CD14-positive monocyte (primary cell): Measurements from ENCODE around the gene RERE. TPM values are rescaled to one million over a fixed set of nuclear protein-coding genes. Genes with fewer than 3 reads are reported as not detected.

Experiments
- DNase-seq, 3 donors: peaks; one replicate each; pipeline ENCODE4 v3.0.0-alpha.2; 2011 to 2022
- H2AFZ ChIP-seq: 2 replicates; pipeline ENCODE4 v1.6.0; 2012; ENCODE audit warnings: mild to moderate bottlenecking, low read depth, low read length, inconsistent platforms; ENCODE audit not compliant: insufficient read depth, poor library complexity, severe bottlenecking
- H3K27ac ChIP-seq, 2 donors: 1 replicate in 1 of 2; 2 replicates in 1 of 2; pipeline ENCODE4 v1.5.1; 2012 to 2013; ENCODE audit warnings: low read length in 2 of 2, control low read depth in 1 of 2, inconsistent platforms in 1 of 2, low read depth in 1 of 2, mild to moderate bottlenecking in 1 of 2
- H3K27me3 ChIP-seq, 2 donors: one replicate each; pipeline versions ENCODE4 v1.6.0 to v1.6.1; 2011 to 2013; ENCODE audit warnings: low read length in 2 of 2; ENCODE audit not compliant: control insufficient read depth in 2 of 2, insufficient read depth in 2 of 2
- H3K36me3 ChIP-seq, 2 donors: replicated peaks in 1 of 2; 1 replicate in 1 of 2; 2 replicates in 1 of 2; pipeline versions ENCODE4 v1.5.1 to v1.6.1; 2012 to 2013; ENCODE audit warnings: low read length in 2 of 2, control low read depth in 1 of 2, inconsistent platforms in 1 of 2, mild to moderate bottlenecking in 1 of 2; ENCODE audit not compliant: insufficient read depth in 2 of 2, control insufficient read depth in 1 of 2
- H3K4me1 ChIP-seq, 2 donors: 1 replicate in 1 of 2; 2 replicates in 1 of 2; pipeline versions ENCODE4 v1.5.1 to v1.6.1; 2012 to 2013; ENCODE audit warnings: low read length in 2 of 2, control low read depth in 1 of 2, inconsistent platforms in 1 of 2, mild to moderate bottlenecking in 1 of 2, moderate library complexity in 1 of 2; ENCODE audit not compliant: insufficient read depth in 2 of 2, control insufficient read depth in 1 of 2
- H3K4me2 ChIP-seq: replicated peaks from 2 replicates; pipeline ENCODE3; 2012; ENCODE audit warnings: low read length, moderate library complexity, mild to moderate bottlenecking; ENCODE audit not compliant: poor library complexity, severe bottlenecking; ENCODE audit errors: extremely low read depth
- H3K4me3 ChIP-seq, 3 experiments: fragments of 200-600 bp in 1 of 3; sonication (generic) in 1 of 3; replicated peaks in 1 of 3; 1 replicate in 2 of 3; 2 replicates in 1 of 3; pipeline ENCODE4 v1.5.1; 2011 to 2013; ENCODE audit warnings: low read length in 3 of 3, mild to moderate bottlenecking in 3 of 3, control low read depth in 2 of 3, low read depth in 2 of 3, inconsistent platforms in 1 of 3, moderate library complexity in 1 of 3
- H3K79me2 ChIP-seq: 2 replicates; pipeline ENCODE4 v1.6.0; 2012; ENCODE audit warnings: mild to moderate bottlenecking, control low read depth, inconsistent platforms, low read length, moderate library complexity; ENCODE audit not compliant: insufficient read depth
- H3K9ac ChIP-seq: 2 replicates; pipeline ENCODE4 v1.6.0; 2017; ENCODE audit warnings: low read length, mild to moderate bottlenecking; ENCODE audit not compliant: insufficient read depth, poor library complexity, severe bottlenecking
- H3K9me3 ChIP-seq, 2 donors: replicated peaks in 1 of 2; 1 replicate in 1 of 2; 2 replicates in 1 of 2; pipeline versions ENCODE4 v1.5.1 to v1.6.1; 2012 to 2013; ENCODE audit warnings: low read length in 2 of 2, control low read depth in 1 of 2; ENCODE audit not compliant: control insufficient read depth in 1 of 2, insufficient read depth in 1 of 2
- H4K20me1 ChIP-seq: 2 replicates; pipeline ENCODE4 v1.6.0; 2012; ENCODE audit warnings: mild to moderate bottlenecking, low read length, control low read depth, moderate library complexity; ENCODE audit not compliant: insufficient read depth
- H3K27ac Mint-ChIP-seq, 7 donors: one replicate each; pipeline ENCODE4 v1.8.0; 2020; ENCODE audit warnings: mild to moderate bottlenecking in 7 of 7, mixed read lengths in 7 of 7, moderate library complexity in 6 of 7, inconsistent platforms in 2 of 7
- H3K27me3 Mint-ChIP-seq, 3 donors: one replicate each; pipeline ENCODE4 v1.8.0; 2021 to 2022; ENCODE audit warnings: low read depth in 3 of 3, mild to moderate bottlenecking in 3 of 3, mixed read lengths in 3 of 3, moderate library complexity in 3 of 3, inconsistent platforms in 1 of 3
- H3K36me3 Mint-ChIP-seq, 2 donors: one replicate each; pipeline ENCODE4 v1.8.0; 2020; ENCODE audit warnings: mixed read lengths in 2 of 2, inconsistent platforms in 1 of 2, mild to moderate bottlenecking in 1 of 2
- H3K4me1 Mint-ChIP-seq: one replicate; pipeline ENCODE4 v1.8.0; 2020; ENCODE audit warnings: mild to moderate bottlenecking, mixed read lengths
- H3K4me3 Mint-ChIP-seq, 2 donors: one replicate each; pipeline ENCODE4 v1.8.0; 2020; ENCODE audit warnings: mild to moderate bottlenecking in 2 of 2, mixed read lengths in 2 of 2, moderate library complexity in 1 of 2
- H3K9me3 Mint-ChIP-seq, 7 donors: one replicate each; pipeline ENCODE4 v1.8.0; 2020 to 2022; ENCODE audit warnings: mixed read lengths in 7 of 7, mild to moderate bottlenecking in 6 of 7, moderate library complexity in 6 of 7, inconsistent platforms in 2 of 7
- WGBS: methylation state at CpG from one replicate; pipeline ENCODE4 v1.1.5; 2013; ENCODE audit warnings: missing lambda C conversion rate; ENCODE audit not compliant: insufficient coverage; 5-methylcytosine and 5-hydroxymethylcytosine counted together
- intact Hi-C, 2 donors: fragments of 100-400 bp; cut with micrococcal nuclease; formaldehyde crosslinking; loops; one replicate each; pipeline versions ENCODE4 v1.15.0 to v1.15.1; 2023
- polyA plus RNA-seq, 3 donors: library from polyadenylated mRNA; depleted of rRNA in 1 of 3; unstranded in 2 of 3; stranded (reverse) in 1 of 3; fragments of 300-500 nt in 2 of 3; fragments of >200 nt in 1 of 3; fragmentation: Illumina TruSeq in 2 of 3; gene quantifications; 1 replicate in 2 of 3; 2 replicates in 1 of 3; pipeline ENCODE4 v1.2.3, GENCODE V29; 2012 to 2021
- TF ChIP-seq, protein P1 (sequence below): fragments of 200-600 bp; IDR thresholded peaks from one replicate; pipeline ENCODE4 v1.8.0; 2022; ENCODE audit warnings: antibody characterized with exemption, mild to moderate bottlenecking

Gene RERE
- polyA plus RNA-seq, 3 donors, result 1.2 to 19.4 (median 3.8) TPM

DNA sequence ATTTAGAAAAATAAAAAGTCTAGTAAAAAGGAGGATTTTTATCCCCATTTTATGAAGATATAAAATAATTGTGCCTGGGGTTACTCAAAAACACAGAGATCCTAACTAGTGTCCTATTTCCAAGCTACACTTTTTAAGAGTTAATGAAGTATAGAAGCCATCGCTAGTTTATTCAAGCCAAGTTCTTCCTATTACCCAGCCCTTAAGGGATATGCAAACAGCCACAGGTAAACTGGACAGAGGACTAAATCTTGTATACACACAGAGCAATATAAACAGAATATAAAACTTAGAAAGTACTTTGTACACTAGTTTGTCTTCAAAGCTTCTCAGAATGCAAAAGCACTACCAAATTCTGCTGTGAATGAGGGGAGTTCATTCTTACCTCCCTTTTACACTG lies 111.1 kb downstream of the RERE start:
- Mint-ChIP-seq H3K9me3 (peaks cover 0 to 3% (median 0%) of the 10 kb centered on the region in 7 donors), H3K27ac (no peak overlapping the region), H3K36me3 (peaks cover 0 to 3% of the 10 kb centered on the region in 2 donors), H3K4me3 (no peak overlapping the region), H3K4me1 (peaks cover 19% of the 10 kb centered on the region), H3K27me3 (peaks cover 14 to 26% (median 21%) of the 10 kb centered on the region in 3 donors)
- H3K27me3 ChIP-seq, result peaks cover 2 to 8% of the 10 kb centered on the region in 2 donors
- DNase-seq, result no peak
- no peaks in the 10 kb centered on the region for H3K36me3 ChIP-seq
- TF ChIP-seq, protein P1, sequence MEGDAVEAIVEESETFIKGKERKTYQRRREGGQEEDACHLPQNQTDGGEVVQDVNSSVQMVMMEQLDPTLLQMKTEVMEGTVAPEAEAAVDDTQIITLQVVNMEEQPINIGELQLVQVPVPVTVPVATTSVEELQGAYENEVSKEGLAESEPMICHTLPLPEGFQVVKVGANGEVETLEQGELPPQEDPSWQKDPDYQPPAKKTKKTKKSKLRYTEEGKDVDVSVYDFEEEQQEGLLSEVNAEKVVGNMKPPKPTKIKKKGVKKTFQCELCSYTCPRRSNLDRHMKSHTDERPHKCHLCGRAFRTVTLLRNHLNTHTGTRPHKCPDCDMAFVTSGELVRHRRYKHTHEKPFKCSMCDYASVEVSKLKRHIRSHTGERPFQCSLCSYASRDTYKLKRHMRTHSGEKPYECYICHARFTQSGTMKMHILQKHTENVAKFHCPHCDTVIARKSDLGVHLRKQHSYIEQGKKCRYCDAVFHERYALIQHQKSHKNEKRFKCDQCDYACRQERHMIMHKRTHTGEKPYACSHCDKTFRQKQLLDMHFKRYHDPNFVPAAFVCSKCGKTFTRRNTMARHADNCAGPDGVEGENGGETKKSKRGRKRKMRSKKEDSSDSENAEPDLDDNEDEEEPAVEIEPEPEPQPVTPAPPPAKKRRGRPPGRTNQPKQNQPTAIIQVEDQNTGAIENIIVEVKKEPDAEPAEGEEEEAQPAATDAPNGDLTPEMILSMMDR, result no peak
- WGBS, result no CpG with 5 or more reads among the region's 1 CpG
- no peaks in the 10 kb centered on the region for H3K9me3 ChIP-seq
- H2AFZ ChIP-seq, result no peak overlapping the region
- intact Hi-C loops, result loop anchor here in 1 of 2 donors (10.0 kb wide), 1 partner anchor 281 kb away; no protein-coding TSS in a partner anchor
- H3K4me1 ChIP-seq, result peaks cover 16 to 17% of the 10 kb centered on the region in 2 donors
- H3K79me2 ChIP-seq, result peaks cover 8% of the 10 kb centered on the region
- no peak overlapping the region for H3K9ac ChIP-seq
- H3K4me3 ChIP-seq, result no peak overlapping the region
- no peak overlapping the region for H3K27ac ChIP-seq
- no peaks in the 10 kb centered on the region for H4K20me1 ChIP-seq
- no peak overlapping the region for H3K4me2 ChIP-seq

DNA sequence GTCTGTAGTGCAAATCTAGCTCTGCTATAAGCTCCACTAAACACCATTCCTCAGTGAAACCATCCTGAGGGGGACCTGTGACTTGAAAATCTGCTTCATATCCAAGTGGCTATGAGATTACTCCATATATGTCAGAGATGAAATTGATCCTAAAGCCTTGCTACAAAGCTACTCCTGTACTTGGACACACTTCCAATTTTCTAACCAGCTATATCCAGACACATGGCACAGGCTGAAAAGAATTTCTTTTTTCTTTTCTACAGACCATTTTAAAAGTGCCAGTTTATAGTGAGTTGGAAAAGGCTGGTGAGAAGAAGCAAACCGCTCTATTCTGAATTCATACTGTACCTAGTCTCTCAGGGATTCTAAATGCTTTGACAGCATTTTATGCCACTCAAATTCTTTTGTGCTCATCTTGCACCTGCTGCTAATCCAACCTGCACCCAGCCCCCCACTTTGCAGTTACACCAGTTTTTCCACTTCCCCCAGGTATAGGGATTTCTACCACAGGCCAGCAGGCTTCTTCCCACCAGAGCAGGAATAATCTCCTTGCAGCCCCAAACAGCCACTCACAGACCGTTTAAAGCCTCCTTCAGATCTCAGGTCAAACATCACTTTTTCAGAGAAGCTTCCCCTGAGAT lies 112.5 kb downstream of the RERE start:
- no peak overlapping the region for H3K27ac ChIP-seq
- H2AFZ ChIP-seq, result no peak overlapping the region
- no peak for DNase-seq
- no peaks in the 10 kb centered on the region for H3K36me3 ChIP-seq
- no peak overlapping the region for H3K9ac ChIP-seq
- Mint-ChIP-seq H3K4me1 (peaks cover 31% of the 10 kb centered on the region), H3K27me3 (peaks cover 14 to 28% (median 21%) of the 10 kb centered on the region in 3 donors), H3K4me3 (peak overlapping the region in 1 of 2 donors; percentile 43), H3K36me3 (peaks cover 0 to 3% of the 10 kb centered on the region in 2 donors), H3K27ac (no peak overlapping the region), H3K9me3 (peaks cover 0 to 3% (median 0%) of the 10 kb centered on the region in 7 donors)
- H3K27me3 ChIP-seq, result peaks cover 2 to 8% of the 10 kb centered on the region in 2 donors
- no peaks in the 10 kb centered on the region for H3K9me3 ChIP-seq
- peaks cover 10% of the 10 kb centered on the region for H3K79me2 ChIP-seq
- TF ChIP-seq, protein P1, result no peak
- H3K4me2 ChIP-seq, result no peak overlapping the region
- H4K20me1 ChIP-seq, result no peaks in the 10 kb centered on the region
- intact Hi-C loops, result loop anchor here in 1 of 2 donors (10.0 kb wide), 1 partner anchor 280 kb away; no protein-coding TSS in a partner anchor
- no peak overlapping the region for H3K4me3 ChIP-seq
- peaks cover 28 to 30% of the 10 kb centered on the region in 2 donors for H3K4me1 ChIP-seq
- WGBS, result 0% methylated on average over 1 of the region's 2 CpGs
